GM11168 (cell line): Measurements from ENCODE around the gene LIPK.
"Not testable (repeated sequence)": the region's sequence is repeated elsewhere in the genome, so short reads cannot be mapped to it uniquely, and the experiment has no call there.

Experiments used
- in situ Hi-C: fragments of 300-500 bp; cut with MboI; formaldehyde crosslinking; loops from one replicate; pipeline ENCODE4 v1.12.0; 2022; ENCODE audit warnings: low sequenced_read_pairs; ENCODE audit not compliant: unreplicated experiment

Gene LIPK

GRCh38 chr10:88705958-88706357 is at the start of gene LIPK:
LIPK (plus strand) TSS chr10:88706249; CDS start chr10:88724544, 18,295 bp downstream.
- in situ Hi-C loops = no loop called here

- in situ Hi-C loops = no loop called here
Observed at GRCh38 chr10:88657901-88658300, 48.1 kb upstream of the LIPK start.

GRCh38 chr10:88659725-88660597 is 46.1 kb upstream of the LIPK start:
- in situ Hi-C loops = no loop called here

- in situ Hi-C loops = no loop called here
Observed at GRCh38 chr10:88660598-88660884, 45.5 kb upstream of the LIPK start.

- in situ Hi-C loops = no loop called here
Observed at GRCh38 chr10:88661018-88661417, 45.0 kb upstream of the LIPK start.

- in situ Hi-C loops = no loop called here
Observed at GRCh38 chr10:88661577-88661976, 44.5 kb upstream of the LIPK start.

GRCh38 chr10:88663153-88663552 is 42.9 kb upstream of the LIPK start:
- in situ Hi-C loops = not testable (repeated sequence)

- in situ Hi-C loops = no loop called here
Observed at GRCh38 chr10:88664142-88664541, 41.9 kb upstream of the LIPK start, which contains the start of gene LIPF. LIPF (plus strand) TSS chr10:88664442; CDS start chr10:88667298, 2,856 bp downstream.

- in situ Hi-C loops = no loop called here
Observed at GRCh38 chr10:88668465-88668864, 37.6 kb upstream of the LIPK start.

- in situ Hi-C loops = no loop called here
Observed at GRCh38 chr10:88670497-88670896, 35.6 kb upstream of the LIPK start.

- in situ Hi-C loops = no loop called here
Observed at GRCh38 chr10:88672041-88672440, 34.0 kb upstream of the LIPK start.

GRCh38 chr10:88676283-88677060 is 29.6 kb upstream of the LIPK start:
- in situ Hi-C loops = no loop called here

GRCh38 chr10:88680958-88681357 is 25.1 kb upstream of the LIPK start:
- in situ Hi-C loops = loop anchor here (10.0 kb wide), 1 partner anchor 124 kb away; the partner anchor contains the start of gene LIPM

GRCh38 chr10:88682491-88682890 is 23.6 kb upstream of the LIPK start:
- in situ Hi-C loops = loop anchor here (10.0 kb wide), 1 partner anchor 122 kb away; the partner anchor contains the start of gene LIPM

GRCh38 chr10:88687853-88688467 is 18.1 kb upstream of the LIPK start:
- in situ Hi-C loops = loop anchor here (10.0 kb wide), 1 partner anchor 117 kb away; the partner anchor contains the start of gene LIPM

- in situ Hi-C loops = loop anchor here (10.0 kb wide), 1 partner anchor 115 kb away; the partner anchor contains the start of gene LIPM
Observed at GRCh38 chr10:88689366-88689765, 16.7 kb upstream of the LIPK start.

- in situ Hi-C loops = no loop called here
Observed at GRCh38 chr10:88693392-88694020, 12.5 kb upstream of the LIPK start.

- in situ Hi-C loops = no loop called here
Observed at GRCh38 chr10:88702848-88703597, 3.0 kb upstream of the LIPK start.

- in situ Hi-C loops = no loop called here
Observed at GRCh38 chr10:88707429-88708155, 1.5 kb downstream of the LIPK start.
